HG03045 (cell line): ENCODE measurements around the gene HTR6.
"Not testable (repeated sequence)": the region's sequence is repeated elsewhere in the genome, so short reads cannot be mapped to it uniquely, and the experiment has no call there.

ENCODE experiments used
- ATAC-seq: cut with Tn5 transposase; IDR thresholded peaks from one replicate; pipeline ENCODE4 v1.9.1; 2021; ENCODE audit warnings: mild to moderate bottlenecking, moderate library complexity; ENCODE audit not compliant: unreplicated experiment

HTR6 gene

GRCh38 chr1:19637606-19638005 is 27.1 kb upstream of the HTR6 start:
- no peak for ATAC-seq

- ATAC-seq, result not testable (repeated sequence)
These were observed 25.4 kb upstream of the HTR6 start for GRCh38 chr1:19639228-19639627.

- ATAC-seq, result no peak
These were observed 24.7 kb upstream of the HTR6 start for GRCh38 chr1:19639999-19640362.

GRCh38 chr1:19640363-19641316 is 24.0 kb upstream of the HTR6 start:
- no peak for ATAC-seq

- ATAC-seq, result no peak
These were observed 21.6 kb upstream of the HTR6 start for GRCh38 chr1:19643121-19643520.

GRCh38 chr1:19643602-19644394 is 20.9 kb upstream of the HTR6 start, which contains the start of gene NBL1:
TSS of gene NBL1 (plus strand) at chr1:19644311. CDS start at chr1:19655031, 10,720 bp downstream.
- no peak for ATAC-seq

DNA sequence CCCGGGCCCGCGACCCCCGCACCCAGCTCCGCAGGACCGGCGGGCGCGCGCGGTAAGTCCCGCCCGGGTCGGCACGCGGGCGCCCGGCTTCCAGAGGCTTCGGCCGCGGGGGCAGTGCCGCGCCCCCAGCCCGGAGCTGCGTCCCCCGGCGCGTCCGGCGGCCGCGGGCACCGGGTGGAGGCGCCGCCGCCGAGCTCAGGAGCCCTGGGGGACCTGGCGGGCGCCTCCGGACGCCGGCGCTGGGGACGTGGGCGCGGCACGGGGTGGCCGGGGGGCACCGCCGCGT is 20.3 kb upstream of the HTR6 start:
- no peak for ATAC-seq

DNA sequence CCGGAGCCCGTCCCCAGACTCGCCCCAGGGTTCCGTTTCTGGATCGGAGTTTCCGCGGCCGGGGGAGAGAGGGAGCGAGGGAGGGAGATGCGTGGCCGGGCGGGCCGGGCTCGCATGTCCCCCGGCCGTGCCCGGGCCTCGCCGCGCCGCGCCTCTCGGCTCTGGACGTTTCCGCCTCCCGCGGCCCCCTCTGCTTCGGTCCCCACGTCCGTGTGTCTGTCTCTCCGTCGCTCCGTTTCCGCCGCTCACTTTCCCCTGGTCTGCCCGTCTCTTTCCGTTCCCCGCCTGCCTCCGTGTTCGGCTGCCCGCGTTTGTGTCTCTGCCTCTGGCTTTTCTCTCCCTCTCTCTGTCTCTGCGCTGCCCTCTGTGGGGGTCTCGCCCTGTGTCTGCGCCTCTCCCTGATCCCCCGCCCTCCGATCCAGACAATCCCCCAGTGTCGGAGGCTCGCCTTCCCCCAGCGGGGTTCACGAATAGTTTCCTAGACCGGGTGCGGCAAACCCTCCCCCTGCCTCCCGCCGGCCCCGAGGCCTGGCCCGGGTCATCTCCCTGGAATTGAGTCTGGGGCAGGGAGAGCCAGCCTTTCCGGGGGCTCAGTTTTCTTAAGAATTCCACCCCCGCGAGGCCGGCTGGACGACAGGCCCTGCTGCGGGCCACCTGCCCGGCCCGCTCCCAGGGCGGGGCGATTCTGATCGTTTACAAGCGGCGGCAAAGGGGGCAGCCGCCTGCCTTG is 19.8 kb upstream of the HTR6 start:
- ATAC-seq, result no peak

DNA sequence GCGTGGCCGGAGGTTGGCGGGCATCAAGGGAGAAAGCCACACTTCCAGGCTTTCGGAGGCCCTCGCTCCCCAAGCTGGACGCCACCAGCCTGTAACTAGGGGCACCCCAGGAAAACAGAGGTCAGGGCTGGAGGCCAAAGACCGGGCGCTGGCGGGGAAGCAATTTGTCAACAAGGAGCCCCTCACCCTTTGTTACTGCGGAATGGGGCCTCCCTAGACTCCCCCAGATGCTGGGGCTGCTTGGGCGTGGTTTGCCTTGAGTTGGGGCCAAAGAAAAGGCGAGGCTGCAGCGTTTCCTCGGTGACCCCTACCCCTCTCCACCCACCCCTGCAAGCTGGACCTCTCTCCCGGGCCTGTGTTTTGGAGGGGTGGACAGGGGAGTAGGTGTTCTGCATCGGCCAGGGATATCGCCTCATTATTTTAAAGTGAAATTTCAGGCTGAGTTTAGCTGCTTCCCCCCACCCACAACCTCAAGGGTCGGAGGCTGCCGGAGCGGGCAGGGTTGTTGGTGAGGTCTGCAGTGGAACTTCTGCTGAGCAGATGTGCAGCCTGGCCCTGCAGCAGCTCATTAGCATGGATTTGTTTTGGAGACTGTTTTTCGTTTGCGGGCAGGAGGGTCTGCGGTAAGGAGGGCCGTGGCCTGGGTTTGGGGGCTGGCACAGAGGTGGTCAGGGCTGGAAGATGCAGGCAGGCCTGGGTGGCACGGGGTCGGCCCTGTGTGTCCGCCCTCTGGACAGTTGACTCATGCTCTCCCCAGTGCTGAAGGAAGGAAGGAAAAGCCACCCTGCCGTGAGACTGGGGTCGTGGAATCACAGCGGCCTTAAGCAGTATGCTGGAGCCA is 19.0 kb upstream of the HTR6 start:
- no peak for ATAC-seq

GRCh38 chr1:19646377-19647319 is 18.0 kb upstream of the HTR6 start:
- ATAC-seq, result no peak

DNA sequence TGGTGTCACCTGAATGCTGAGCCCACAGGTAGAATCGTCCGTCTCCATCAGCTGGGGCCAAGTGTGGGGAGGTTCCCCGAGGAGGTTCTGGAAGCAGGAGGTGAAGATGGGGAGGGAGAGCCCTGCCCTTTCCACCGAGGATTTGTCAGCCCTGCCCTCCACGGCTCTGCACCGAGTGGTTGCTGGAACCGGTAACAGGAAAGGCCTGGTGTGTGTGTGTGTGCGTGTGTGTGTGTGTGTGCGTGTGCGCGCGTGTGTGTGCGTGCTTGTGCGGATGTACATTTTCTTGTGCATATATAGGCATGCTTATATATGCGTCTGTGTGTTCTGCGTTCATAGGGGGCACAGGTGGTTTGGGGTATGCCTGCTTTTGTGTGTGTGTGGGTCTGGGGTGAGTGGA is 17.0 kb upstream of the HTR6 start:
- ATAC-seq, result no peak

DNA sequence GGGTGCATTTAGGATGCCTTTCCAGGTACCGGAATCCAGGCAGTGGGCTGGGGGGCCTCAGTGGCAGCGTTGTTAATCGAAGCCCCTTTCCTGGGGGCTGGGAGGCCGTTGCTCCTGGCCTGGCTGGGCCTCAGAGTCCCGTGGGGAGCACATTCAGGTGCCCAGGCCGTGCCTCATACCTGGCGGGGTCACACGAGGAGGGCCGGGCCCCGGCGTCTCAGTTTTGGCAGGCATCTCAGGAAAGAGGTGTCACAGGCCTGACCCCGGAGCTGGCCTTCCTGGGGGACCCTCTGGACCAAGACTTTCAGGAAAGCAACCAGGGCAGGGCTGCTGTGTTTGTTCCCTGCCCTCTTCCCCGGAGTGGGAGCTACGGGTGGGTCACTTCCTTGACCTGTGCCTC is 16.4 kb upstream of the HTR6 start:
- no peak for ATAC-seq

DNA sequence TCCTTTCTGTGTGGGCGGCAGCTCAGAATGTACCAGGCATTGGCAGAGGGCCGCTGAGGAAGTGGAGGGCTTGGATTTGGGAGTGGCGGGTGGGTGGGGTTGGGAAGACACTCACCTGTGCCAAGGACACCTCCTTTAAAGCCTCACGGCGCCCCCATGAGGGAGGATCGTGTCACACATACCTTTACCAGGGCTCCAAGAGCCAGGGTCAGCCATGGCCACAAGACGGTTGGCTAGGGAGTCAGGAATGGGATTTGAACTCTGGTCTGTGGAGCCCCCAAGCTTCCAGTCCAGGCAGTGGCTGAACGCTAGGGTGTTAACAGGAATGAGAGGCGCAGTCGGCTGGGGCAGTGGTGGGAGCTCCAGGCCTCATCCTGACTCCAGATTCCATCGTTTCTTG is 16.0 kb upstream of the HTR6 start:
- ATAC-seq, result no peak

DNA sequence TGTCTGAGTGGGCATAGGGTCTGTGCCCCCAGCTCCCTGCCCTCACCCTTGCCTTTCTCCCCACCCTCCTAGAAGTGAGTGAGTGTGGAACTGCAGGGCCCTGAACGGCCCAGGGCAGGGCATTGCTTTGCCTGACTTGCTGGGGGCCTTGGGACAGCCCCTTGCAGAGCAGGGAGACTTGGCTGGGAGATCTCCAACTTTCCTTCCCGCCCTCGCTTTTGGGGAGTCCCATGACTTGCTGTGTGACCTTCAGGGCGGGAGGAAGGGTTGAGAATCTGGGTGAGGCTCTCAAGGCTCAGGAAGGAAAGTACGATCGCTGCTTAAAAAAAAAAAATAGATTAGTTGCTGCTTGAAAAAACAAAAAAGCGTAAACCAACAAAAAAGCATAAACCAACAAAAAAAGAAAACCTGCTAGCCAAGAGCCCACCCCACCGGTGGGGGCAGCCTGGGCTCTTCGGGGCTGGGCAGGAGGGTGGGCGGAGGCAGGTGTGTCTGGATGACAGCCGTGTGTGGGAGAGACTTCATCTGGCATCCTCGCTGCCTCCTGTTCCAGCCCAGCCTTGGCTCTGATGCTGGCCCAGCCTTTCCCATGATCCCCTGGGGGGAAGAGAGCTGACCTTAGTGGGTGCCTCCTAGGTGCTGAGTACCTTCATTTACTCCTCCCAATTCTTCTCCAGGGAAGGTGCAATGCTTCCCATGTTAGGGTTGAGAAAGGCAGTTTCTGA is 14.1 kb upstream of the HTR6 start:
- no peak for ATAC-seq

GRCh38 chr1:19651141-19651737 is 13.4 kb upstream of the HTR6 start:
- no peak for ATAC-seq

DNA sequence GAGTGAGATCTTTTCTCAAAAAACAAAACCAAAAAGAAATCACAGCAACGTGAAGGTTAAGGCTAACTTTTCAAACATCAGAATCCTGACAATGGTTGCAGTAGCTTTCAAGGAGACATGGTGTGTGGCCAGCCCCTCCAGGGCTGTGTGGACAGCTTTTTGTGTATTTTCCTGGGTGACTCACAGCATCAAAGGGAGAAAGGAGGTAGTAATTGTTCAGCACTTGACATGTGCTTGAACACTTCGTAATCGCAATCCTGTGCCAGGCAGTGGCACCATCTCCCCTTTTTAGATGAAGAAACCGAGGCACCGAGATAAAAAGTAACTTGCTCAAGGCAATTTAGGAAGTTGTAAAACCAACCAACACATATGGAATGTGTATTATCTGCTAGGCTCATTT is 10.3 kb upstream of the HTR6 start:
- no peak for ATAC-seq

GRCh38 chr1:19654886-19655717 is 9.6 kb upstream of the HTR6 start:
- ATAC-seq, result no peak

GRCh38 chr1:19655718-19656080 is 9.0 kb upstream of the HTR6 start:
- ATAC-seq, result no peak
